ENCODE measurements around the gene LRRC14B.

DNA sequence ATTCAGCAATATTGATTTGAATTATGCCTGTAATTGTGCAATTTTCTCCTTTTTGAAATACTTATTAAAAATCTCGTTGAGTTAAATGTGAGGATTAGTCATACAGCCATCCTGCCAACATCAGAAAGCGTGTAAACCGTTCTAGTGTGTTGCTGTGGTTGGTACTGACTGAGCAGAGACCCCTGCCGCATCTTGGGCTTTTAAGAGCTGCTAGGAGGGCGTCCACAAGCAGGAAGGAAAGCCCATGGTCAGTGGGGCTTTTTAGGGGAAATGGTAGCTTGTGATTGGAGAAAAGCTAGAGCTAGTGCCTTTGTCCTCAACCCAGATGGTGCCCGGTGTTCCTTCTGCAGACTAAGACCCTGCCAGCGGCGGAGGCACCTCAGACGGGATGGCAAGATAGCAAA, 28.2 kb downstream of the LRRC14B start:
- TF ChIP-seq, protein P1, sequence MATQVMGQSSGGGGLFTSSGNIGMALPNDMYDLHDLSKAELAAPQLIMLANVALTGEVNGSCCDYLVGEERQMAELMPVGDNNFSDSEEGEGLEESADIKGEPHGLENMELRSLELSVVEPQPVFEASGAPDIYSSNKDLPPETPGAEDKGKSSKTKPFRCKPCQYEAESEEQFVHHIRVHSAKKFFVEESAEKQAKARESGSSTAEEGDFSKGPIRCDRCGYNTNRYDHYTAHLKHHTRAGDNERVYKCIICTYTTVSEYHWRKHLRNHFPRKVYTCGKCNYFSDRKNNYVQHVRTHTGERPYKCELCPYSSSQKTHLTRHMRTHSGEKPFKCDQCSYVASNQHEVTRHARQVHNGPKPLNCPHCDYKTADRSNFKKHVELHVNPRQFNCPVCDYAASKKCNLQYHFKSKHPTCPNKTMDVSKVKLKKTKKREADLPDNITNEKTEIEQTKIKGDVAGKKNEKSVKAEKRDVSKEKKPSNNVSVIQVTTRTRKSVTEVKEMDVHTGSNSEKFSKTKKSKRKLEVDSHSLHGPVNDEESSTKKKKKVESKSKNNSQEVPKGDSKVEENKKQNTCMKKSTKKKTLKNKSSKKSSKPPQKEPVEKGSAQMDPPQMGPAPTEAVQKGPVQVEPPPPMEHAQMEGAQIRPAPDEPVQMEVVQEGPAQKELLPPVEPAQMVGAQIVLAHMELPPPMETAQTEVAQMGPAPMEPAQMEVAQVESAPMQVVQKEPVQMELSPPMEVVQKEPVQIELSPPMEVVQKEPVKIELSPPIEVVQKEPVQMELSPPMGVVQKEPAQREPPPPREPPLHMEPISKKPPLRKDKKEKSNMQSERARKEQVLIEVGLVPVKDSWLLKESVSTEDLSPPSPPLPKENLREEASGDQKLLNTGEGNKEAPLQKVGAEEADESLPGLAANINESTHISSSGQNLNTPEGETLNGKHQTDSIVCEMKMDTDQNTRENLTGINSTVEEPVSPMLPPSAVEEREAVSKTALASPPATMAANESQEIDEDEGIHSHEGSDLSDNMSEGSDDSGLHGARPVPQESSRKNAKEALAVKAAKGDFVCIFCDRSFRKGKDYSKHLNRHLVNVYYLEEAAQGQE (IDR thresholded peaks at IDR 0.05; ENCODE audit: insufficient read depth in 1 of 2, low read depth in 2 of 2, low read length in 1 of 2): no peak
- TF ChIP-seq, protein P2, sequence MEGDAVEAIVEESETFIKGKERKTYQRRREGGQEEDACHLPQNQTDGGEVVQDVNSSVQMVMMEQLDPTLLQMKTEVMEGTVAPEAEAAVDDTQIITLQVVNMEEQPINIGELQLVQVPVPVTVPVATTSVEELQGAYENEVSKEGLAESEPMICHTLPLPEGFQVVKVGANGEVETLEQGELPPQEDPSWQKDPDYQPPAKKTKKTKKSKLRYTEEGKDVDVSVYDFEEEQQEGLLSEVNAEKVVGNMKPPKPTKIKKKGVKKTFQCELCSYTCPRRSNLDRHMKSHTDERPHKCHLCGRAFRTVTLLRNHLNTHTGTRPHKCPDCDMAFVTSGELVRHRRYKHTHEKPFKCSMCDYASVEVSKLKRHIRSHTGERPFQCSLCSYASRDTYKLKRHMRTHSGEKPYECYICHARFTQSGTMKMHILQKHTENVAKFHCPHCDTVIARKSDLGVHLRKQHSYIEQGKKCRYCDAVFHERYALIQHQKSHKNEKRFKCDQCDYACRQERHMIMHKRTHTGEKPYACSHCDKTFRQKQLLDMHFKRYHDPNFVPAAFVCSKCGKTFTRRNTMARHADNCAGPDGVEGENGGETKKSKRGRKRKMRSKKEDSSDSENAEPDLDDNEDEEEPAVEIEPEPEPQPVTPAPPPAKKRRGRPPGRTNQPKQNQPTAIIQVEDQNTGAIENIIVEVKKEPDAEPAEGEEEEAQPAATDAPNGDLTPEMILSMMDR (IDR thresholded peaks at IDR 0.05): no peak
